Measurements from ENCODE around the gene BGLAP.

The BGLAP gene

DNA sequence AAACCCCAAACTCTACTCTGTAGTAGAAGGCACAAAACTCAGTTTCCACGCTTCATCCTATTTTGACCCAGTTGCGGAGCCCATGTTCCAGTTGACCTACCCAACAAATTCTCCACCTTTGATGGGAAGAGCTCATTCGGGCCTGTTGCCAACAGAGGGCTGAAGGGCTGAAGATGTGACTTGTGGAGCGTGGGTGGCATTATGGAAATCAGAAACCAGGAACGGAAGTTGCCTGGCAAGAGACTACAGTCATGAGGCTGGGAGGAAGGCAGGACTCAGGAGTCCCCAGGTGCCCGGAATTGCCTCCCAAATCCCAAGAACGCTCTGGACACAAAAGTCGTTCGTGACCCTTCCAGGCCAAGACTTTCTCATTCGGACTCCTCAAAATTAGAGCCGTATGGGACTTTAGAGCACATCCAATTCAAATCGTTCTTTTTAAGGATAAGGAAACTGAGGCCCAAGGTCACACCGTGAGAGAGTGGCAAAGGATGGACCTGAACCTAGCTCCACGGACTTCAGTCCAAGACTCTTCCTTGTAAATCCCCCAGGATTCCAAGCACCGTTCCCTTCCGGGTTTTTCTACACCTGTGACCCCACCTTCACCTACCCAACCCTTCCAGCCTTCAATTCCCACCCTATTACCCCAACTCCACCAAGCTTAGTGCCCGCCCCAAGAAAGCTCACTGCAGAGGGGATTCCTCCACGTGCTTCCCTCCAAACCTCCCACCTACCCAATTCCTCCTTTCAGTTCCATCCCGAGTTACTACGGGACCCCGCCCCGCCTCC is 39.9 kb downstream of the BGLAP start:
- DNase-seq (ENCODE audit: low read depth), result no peak
- TF ChIP-seq, protein P1, sequence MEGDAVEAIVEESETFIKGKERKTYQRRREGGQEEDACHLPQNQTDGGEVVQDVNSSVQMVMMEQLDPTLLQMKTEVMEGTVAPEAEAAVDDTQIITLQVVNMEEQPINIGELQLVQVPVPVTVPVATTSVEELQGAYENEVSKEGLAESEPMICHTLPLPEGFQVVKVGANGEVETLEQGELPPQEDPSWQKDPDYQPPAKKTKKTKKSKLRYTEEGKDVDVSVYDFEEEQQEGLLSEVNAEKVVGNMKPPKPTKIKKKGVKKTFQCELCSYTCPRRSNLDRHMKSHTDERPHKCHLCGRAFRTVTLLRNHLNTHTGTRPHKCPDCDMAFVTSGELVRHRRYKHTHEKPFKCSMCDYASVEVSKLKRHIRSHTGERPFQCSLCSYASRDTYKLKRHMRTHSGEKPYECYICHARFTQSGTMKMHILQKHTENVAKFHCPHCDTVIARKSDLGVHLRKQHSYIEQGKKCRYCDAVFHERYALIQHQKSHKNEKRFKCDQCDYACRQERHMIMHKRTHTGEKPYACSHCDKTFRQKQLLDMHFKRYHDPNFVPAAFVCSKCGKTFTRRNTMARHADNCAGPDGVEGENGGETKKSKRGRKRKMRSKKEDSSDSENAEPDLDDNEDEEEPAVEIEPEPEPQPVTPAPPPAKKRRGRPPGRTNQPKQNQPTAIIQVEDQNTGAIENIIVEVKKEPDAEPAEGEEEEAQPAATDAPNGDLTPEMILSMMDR (conservative IDR thresholded peaks at IDR 0.05; ENCODE audit: low read length), result no peak
- H3K4me3 ChIP-seq (ENCODE audit: low read length), result peak overlapping the region; percentile 96

- H3K4me3 ChIP-seq (ENCODE audit: low read length), result peak within 1 kb of the TSS; percentile 96
- TF ChIP-seq, protein P1 (conservative IDR thresholded peaks at IDR 0.05; ENCODE audit: low read length), result no peak
- peak; percentile 98 for DNase-seq (ENCODE audit: low read depth)
Observed at GRCh38 chr1:156282479-156283222, 40.7 kb downstream of the BGLAP start, which contains the start of gene SMG5. SMG5 (minus strand) TSS chr1:156282825; CDS start chr1:156282680, 145 bp downstream.

DNA sequence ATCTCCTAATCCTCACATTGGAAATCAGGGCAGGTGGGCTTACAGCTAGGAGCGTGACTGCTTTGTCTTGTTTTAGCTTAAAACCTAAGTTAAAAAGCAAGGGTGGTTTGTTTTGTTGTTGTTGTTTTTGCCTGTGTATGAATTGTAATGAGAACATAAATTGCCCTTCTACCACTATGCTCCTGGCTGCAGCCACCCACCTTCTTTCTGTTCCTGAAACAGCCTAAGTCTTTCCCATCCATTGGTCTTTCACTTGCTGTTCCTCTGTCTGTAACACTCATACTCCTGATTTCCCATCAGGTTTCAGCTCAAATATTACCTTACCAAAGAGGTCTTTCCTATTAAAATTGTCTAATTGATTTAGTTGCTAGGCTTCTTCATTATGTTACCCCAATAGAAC is 41.5 kb downstream of the BGLAP start:
- TF ChIP-seq, protein P1 (conservative IDR thresholded peaks at IDR 0.05; ENCODE audit: low read length), result no peak
- H3K4me3 ChIP-seq (ENCODE audit: low read length), result peak overlapping the region; percentile 96
- DNase-seq (ENCODE audit: low read depth), result no peak

DNA sequence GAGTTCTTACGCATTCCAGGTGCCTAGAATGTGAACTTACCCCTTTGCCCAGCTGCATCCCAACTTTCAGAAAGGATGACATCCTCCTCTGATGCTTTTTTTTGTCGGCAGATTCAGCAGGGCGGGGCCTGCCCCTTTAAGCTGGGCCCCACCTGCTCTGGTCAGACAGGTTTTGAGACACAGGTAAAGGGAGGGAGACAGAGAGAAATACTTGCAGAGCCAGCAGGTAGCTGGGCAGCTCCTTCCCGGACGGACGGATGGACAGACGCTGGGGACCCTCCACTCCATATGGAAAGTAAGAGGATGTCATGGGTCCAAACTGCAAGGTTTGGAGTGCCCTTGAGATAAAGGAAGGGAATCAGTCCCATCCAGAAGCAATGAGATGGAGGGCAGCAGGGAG is 42.1 kb downstream of the BGLAP start, which contains the start of gene TMEM79:
TMEM79 (plus strand) TSS at position 214 of the 400 bp plus-strand sequence. CDS start 902 bp downstream, outside the sequence.
- DNase-seq (ENCODE audit: low read depth), result no peak
- TF ChIP-seq, protein P1 (conservative IDR thresholded peaks at IDR 0.05; ENCODE audit: low read length), result no peak
- peak within 1 kb of the TSS; percentile 96 for H3K4me3 ChIP-seq (ENCODE audit: low read length)

GRCh38 chr1:156284757-156285156 is 42.8 kb downstream of the BGLAP start:
- TF ChIP-seq, protein P1 (conservative IDR thresholded peaks at IDR 0.05; ENCODE audit: low read length), result no peak
- DNase-seq (ENCODE audit: low read depth), result no peak
- no peak overlapping the region for H3K4me3 ChIP-seq (ENCODE audit: low read length)

GRCh38 chr1:156285437-156285836 is 43.5 kb downstream of the BGLAP start:
- DNase-seq (ENCODE audit: low read depth), result no peak
- TF ChIP-seq, protein P1 (conservative IDR thresholded peaks at IDR 0.05; ENCODE audit: low read length), result no peak

More at GRCh38 chr1:156285437-156285836, 43.5 kb downstream of the BGLAP start:
- no peak overlapping the region for H3K4me3 ChIP-seq (ENCODE audit: low read length)
